Memory B cell (primary cell): Measurements from ENCODE around the gene RASSF4.

Experiments used
- ATAC-seq: fragments of 150-1000 bp; cut with Tn5 transposase; 2 replicates; pipeline ENCODE4 v1.10.0; 2021; ENCODE audit warnings: low read depth, mild to moderate bottlenecking, moderate library complexity
- DNase-seq, 2 donors: peaks; one replicate each; pipeline ENCODE4 v3.0.0; 2022; ENCODE audit warnings: low spot score in 2 of 2
- H3K27ac Mint-ChIP-seq: one replicate; pipeline ENCODE4 v1.8.0; 2022; ENCODE audit warnings: mild to moderate bottlenecking, moderate library complexity, mixed read lengths
- H3K27me3 Mint-ChIP-seq: one replicate; pipeline ENCODE4 v1.8.0; 2022; ENCODE audit warnings: mixed read lengths
- H3K36me3 Mint-ChIP-seq: one replicate; pipeline ENCODE4 v1.8.0; 2022; ENCODE audit warnings: mild to moderate bottlenecking, mixed read lengths
- H3K4me1 Mint-ChIP-seq: one replicate; pipeline ENCODE4 v1.8.0; 2022; ENCODE audit warnings: mixed read lengths
- H3K4me3 Mint-ChIP-seq: one replicate; pipeline ENCODE4 v1.8.0; 2022; ENCODE audit warnings: mild to moderate bottlenecking, moderate library complexity, mixed read lengths
- H3K9me3 Mint-ChIP-seq: one replicate; pipeline ENCODE4 v1.8.0; 2022; ENCODE audit warnings: mixed read lengths

RASSF4 gene

DNA sequence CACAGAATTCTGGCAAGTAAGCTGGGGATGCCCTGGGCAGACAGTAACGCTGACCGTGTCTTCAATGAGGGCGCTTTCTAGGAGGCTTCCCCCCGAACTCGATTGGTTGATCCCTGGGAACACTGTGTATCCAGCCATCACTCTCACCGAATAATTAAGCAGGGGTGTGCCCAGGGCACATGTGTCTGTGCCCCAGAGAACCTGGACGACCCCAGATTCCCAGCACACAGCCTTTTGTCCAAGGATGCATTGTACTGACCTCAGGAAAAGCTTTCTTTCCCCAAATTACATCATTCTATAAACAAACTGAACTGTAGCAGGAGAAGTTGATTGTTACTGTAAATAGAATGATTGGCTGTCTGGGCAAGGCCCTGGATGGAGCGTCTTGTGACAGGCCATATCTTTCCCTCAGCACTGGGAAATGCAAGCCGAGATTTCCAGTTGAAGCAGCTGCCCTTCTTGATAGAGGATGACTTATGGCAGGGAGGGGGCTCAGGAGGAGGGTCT, 25.6 kb downstream of the RASSF4 start:
- Mint-ChIP-seq H3K4me1 (no peaks in the 10 kb centered on the region), H3K9me3 (no peaks in the 10 kb centered on the region), H3K27me3 (peaks cover 5% of the 10 kb centered on the region), H3K27ac (no peak overlapping the region), H3K4me3 (no peak overlapping the region), H3K36me3 (no peaks in the 10 kb centered on the region)
- ATAC-seq (no peak), DNase-seq (no peak)

DNA sequence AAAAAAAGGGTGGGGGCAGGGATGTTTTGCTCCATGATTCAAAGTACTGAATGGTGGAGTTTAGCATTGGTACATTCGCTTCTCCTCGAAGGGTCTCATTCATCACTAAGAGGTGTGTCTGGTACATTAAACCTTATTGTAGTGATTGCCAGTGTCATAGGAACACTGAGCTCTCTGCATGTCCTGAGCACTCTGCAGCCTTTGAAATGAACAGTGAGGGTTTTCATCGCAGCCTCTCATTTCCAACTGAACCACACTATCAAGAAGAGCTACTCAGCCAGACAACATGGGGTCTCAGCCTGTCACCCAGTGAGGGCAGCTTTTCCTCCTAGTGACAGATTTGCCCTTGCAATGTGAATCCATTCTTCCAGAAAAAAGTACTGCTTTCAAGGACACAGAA, 26.6 kb downstream of the RASSF4 start:
- ATAC-seq: no peak
- H3K27ac Mint-ChIP-seq: no peak overlapping the region
- H3K9me3 Mint-ChIP-seq: no peaks in the 10 kb centered on the region
- no peaks in the 10 kb centered on the region for H3K36me3 Mint-ChIP-seq
- peaks cover 3% of the 10 kb centered on the region for H3K27me3 Mint-ChIP-seq
- DNase-seq: no peak
- no peak overlapping the region for H3K4me3 Mint-ChIP-seq
- no peaks in the 10 kb centered on the region for H3K4me1 Mint-ChIP-seq

DNA sequence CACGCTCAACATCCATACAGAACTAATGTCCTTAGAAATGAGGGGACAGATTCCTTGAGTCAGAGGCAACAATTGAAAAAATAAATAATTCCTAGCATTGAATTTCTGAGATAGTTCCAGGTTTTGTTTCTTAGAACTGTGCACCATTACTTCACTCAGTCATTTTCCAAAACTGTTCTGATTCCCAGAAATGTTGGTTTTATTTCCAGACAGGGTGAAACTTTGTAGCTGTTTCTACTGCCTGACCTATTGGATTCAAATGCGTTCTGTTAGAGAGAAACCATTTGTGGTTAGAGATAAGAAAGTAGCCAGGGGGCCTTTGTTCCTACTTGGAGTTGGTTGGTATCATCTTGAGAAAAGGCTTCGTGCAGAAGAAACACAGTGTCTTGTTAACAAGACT, 27.1 kb downstream of the RASSF4 start:
- Mint-ChIP-seq H3K27me3 (peaks cover 3% of the 10 kb centered on the region), H3K9me3 (no peaks in the 10 kb centered on the region), H3K4me3 (no peak overlapping the region), H3K36me3 (no peaks in the 10 kb centered on the region), H3K4me1 (no peaks in the 10 kb centered on the region), H3K27ac (no peak overlapping the region)
- DNase-seq (no peak), ATAC-seq (no peak)

DNA sequence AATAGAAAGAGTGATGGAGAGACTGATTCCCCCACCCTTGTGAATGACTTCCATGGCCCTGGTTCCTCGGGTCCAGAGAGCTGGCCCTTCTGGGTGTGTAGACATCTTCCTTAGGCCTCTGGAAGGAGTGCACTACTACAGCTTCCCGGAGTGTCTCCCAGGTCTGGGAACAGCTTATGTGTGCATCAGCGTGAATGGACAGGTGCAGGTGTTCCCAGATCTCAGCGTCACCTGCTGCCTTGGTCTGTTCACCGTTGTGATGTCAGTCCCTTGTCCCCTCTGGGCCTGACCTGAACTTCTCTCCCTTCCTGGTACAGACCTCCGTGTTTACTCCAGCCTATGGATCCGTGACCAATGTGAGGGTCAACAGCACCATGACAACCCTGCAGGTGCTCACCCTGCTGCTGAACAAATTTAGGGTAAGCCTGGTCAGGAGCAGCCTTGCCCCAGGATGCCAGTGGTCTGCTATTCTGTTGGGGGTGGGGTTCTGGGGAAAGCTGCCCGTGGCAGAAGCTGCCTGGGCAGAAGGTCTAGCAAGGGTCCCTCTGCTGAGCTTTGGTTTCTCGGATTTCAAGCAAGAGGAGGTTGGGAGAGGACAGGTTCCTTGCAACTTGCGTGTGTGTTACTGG, 29.5 kb downstream of the RASSF4 start:
- Mint-ChIP-seq H3K27me3 (peaks cover 3% of the 10 kb centered on the region), H3K4me3 (no peak overlapping the region), H3K36me3 (no peaks in the 10 kb centered on the region), H3K9me3 (no peaks in the 10 kb centered on the region), H3K4me1 (no peaks in the 10 kb centered on the region), H3K27ac (no peak overlapping the region)
- ATAC-seq (no peak), DNase-seq (no peak)

DNA sequence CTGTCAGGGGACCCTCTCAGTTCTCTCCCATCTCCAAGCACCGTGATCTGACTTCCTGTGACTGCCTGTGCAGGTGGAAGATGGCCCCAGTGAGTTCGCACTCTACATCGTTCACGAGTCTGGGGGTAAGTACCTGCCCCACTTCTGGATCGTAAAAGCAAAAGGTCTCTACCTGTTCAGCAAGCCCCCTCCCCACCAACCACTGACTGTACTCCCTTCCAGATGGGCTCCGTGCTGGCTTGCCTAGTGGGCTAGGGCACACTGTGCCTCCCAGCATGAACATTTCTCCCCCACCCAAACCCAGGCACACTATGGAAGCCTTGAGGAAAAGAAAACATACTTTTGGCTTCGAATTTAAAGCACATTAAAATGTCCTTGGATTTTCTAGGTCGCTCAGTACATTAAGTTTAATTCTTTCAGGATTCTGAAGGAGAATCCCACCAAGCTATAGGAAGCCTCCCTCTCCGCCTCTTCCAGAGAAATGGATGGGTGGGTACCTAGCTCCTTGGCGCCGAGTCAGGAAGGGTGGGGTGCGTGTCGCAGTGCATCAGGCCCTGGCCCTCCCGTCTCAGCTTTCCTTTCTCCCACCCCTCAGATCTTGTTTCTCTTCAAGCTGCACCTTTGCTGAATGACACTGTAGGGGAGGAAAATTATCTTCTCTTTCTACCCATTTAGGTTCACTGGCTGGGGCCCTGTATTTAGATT, 30.1 kb downstream of the RASSF4 start:
- no peak overlapping the region for H3K27ac Mint-ChIP-seq
- no peak for DNase-seq
- no peaks in the 10 kb centered on the region for H3K4me1 Mint-ChIP-seq
- peaks cover 3% of the 10 kb centered on the region for H3K27me3 Mint-ChIP-seq
- ATAC-seq: no peak
- no peaks in the 10 kb centered on the region for H3K36me3 Mint-ChIP-seq
- no peaks in the 10 kb centered on the region for H3K9me3 Mint-ChIP-seq
- no peak overlapping the region for H3K4me3 Mint-ChIP-seq

DNA sequence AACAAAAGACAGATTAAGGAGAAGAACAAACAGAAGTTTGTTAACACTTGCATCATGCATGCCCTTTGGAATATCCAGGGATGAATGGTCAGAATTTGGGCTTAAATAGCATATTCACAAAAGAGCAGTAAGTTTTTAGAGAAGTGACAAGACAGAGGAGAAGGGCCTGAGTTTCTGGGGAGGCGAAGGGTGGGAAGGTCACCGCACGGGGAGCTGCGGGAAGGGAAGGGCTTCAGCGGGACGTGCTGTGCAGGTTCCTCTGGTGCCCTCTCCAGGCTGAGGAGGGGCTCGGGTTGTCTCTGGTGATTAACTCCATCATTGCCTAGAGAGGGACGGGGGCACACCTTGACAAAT, 30.7 kb downstream of the RASSF4 start:
- Mint-ChIP-seq H3K36me3 (no peaks in the 10 kb centered on the region), H3K4me1 (no peaks in the 10 kb centered on the region), H3K4me3 (no peak overlapping the region), H3K27ac (no peak overlapping the region), H3K27me3 (peaks cover 3% of the 10 kb centered on the region), H3K9me3 (no peaks in the 10 kb centered on the region)
- ATAC-seq (no peak), DNase-seq (no peak)

DNA sequence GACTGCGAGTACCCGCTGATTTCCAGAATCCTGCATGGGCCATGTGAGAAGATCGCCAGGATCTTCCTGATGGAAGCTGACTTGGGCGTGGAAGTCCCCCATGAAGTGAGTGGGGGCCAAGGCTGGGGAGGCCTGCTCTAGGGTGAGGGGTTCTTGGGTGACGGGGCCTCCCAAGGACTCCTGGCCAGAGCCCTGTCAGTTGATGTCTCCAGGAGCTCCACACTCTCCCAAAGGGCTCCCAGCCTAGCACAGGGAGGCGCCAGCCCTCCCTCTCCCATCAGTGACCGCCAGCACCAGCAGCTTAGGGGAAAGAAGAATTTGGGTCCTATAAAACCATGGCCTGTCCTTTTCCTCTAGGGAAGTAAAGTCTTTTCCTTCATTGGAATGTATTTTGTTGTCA, 31.4 kb downstream of the RASSF4 start:
- H3K36me3 Mint-ChIP-seq: no peaks in the 10 kb centered on the region
- H3K4me1 Mint-ChIP-seq: no peaks in the 10 kb centered on the region

DNA sequence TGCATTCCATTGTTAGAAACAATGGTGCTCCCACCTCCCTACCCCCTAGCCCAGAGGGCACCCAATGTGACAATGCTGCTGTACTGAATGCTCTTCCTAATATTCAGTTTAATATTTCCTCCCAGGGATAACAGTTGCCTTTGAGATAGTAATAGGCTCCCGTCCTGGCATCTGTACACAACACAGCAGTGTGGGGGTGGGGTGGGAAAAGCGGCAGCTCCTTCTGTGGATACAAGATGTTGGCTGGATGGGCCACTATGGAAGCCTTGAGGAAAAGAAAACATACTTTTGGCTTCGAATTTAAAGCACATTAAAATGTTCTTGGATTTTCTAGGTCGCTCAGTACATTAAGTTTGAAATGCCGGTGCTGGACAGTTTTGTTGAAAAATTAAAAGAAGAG, 32.0 kb downstream of the RASSF4 start:
- no peak for DNase-seq
- no peak overlapping the region for H3K4me3 Mint-ChIP-seq
- no peaks in the 10 kb centered on the region for H3K9me3 Mint-ChIP-seq
- ATAC-seq: no peak
- H3K27ac Mint-ChIP-seq: no peak overlapping the region
- H3K36me3 Mint-ChIP-seq: no peaks in the 10 kb centered on the region
- peaks cover 3% of the 10 kb centered on the region for H3K27me3 Mint-ChIP-seq
- no peaks in the 10 kb centered on the region for H3K4me1 Mint-ChIP-seq

More for the DNA sequence above, 31.4 kb downstream of the RASSF4 start:
- Mint-ChIP-seq H3K27me3 (peaks cover 3% of the 10 kb centered on the region), H3K4me3 (no peak overlapping the region), H3K27ac (no peak overlapping the region), H3K9me3 (no peaks in the 10 kb centered on the region)
- DNase-seq (no peak), ATAC-seq (no peak)

DNA sequence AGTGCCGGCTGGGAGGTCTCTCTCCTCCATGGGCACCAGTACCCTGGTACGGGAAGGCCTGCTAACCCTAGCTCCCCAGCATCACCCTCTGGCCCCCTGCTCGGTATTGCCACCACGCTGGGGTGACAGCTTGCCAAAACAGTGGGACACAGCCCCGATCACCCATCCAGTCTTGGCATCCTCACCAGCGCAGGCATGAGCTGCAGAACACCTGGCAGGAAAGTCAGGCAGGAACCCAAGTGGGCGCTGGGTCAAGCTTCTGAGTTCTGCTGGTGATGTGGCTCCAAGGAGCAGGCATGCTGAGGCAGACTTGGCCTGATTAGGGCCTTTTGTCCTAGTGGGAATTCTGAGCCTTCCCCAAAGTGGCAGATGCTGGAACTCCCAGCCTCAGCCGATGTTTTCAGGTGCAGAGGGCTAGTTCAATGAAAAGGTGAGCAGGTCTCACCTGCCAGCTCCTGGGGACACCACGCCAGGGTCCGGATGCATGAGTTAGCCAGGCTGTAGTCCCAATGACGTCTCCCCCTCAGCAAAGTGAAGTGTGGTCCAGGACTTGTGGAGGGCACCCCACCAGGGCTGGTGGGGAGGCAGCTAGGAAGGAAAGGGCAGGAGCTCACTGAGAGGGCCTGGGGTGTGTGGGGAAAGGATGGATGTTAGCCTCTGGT, 32.6 kb downstream of the RASSF4 start:
- Mint-ChIP-seq H3K9me3 (no peaks in the 10 kb centered on the region), H3K27me3 (peaks cover 3% of the 10 kb centered on the region), H3K27ac (no peak overlapping the region), H3K4me3 (no peak overlapping the region), H3K36me3 (no peaks in the 10 kb centered on the region), H3K4me1 (no peaks in the 10 kb centered on the region)
- DNase-seq (no peak), ATAC-seq (no peak)

DNA sequence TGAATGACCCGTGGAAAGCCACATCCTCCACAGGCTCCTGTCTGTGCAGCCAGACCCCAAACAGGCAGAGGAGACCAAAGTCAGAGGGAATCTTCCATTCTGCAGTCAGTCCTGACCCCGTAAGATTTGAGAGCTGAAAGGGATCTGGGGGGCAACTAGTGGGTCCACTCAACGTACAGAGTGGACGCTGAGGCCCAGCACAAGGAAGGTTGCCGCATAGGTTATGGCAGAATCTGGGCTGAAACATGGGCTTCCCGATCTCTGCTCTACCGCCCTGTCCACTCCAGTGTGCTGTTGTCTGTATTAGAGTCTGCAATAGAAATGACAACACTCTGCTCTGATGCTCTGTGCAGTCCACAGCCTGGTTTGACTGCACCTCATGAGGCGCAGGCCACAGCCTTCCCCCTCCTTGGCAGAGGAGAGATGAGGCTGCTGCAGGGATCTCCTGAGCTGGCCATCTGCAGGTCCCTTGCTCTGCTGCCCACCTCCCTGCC, 33.2 kb downstream of the RASSF4 start:
- ATAC-seq (no peak), DNase-seq (no peak)
- Mint-ChIP-seq H3K27me3 (peaks cover 3% of the 10 kb centered on the region), H3K27ac (no peak overlapping the region), H3K9me3 (no peaks in the 10 kb centered on the region), H3K4me3 (no peak overlapping the region), H3K36me3 (no peaks in the 10 kb centered on the region), H3K4me1 (no peaks in the 10 kb centered on the region)

DNA sequence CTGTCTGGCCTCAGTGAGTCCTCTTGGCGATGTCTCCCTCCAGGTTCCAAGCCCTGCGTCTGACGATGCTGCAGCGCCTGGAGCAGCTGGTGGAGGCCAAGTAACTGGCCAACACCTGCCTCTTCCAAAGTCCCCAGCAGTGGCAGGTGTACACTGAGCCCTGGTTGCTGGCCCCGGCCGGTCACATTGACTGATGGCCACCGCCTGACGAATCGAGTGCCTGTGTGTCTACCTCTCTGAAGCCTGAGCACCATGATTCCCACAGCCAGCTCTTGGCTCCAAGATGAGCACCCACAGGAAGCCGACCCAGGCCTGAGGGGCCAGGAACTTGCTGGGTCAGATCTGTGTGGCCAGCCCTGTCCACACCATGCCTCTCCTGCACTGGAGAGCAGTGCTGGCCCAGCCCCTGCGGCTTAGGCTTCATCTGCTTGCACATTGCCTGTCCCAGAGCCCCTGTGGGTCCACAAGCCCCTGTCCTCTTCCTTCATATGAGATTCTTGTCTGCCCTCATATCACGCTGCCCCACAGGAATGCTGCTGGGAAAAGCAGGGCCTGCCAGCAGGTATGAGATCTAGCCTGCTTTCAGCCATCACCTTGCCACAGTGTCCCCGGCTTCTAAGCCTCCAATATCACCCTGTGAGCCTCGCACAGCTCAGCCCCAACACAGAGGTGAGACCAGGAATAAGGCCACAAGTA, 33.8 kb downstream of the RASSF4 start:
- no peak for DNase-seq
- no peak overlapping the region for H3K27ac Mint-ChIP-seq
- no peaks in the 10 kb centered on the region for H3K4me1 Mint-ChIP-seq
- H3K36me3 Mint-ChIP-seq: no peaks in the 10 kb centered on the region
- no peak overlapping the region for H3K4me3 Mint-ChIP-seq
- no peaks in the 10 kb centered on the region for H3K9me3 Mint-ChIP-seq
- H3K27me3 Mint-ChIP-seq: peaks cover 3% of the 10 kb centered on the region
- ATAC-seq: no peak

DNA sequence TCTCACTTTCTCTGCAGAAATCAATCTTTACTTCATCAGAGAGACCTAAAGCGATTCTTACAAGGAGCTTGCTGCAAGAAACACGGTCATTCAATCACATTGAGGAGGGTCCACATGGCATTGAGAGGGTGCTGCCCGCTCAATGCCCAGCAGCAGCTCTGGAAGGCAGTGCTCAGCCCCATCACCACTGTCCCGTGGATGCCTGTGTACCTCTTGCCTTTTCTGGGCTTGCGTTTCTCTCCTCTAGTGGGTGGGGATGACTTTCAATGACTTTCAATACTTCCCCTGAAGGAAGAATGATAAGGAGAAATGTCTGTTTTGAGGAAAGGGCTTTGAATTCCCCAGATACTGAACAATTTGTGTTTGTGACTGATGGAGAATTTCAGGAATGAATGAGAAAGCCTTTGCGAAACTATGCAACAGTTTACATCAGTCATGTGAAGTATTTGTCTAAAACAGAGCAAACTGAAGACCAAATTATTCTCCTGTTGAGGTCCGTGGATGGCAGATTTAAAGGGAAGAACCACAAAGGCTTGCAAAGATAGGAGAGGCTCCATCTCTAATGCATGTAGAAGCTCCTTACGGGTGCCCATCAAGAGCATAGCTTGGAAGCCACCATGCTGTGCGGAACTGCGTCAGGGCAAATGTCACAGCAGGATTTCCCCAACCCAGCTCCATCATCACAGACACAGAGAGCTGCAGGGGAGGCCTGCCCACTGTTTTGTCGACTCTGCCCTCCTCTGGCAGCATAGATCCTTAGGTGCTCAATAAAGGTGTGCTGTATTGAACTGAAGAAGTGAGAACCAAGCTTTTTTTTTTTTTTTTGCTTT, 34.5 kb downstream of the RASSF4 start:
- H3K9me3 Mint-ChIP-seq: no peaks in the 10 kb centered on the region
- peaks cover 3% of the 10 kb centered on the region for H3K27me3 Mint-ChIP-seq
- DNase-seq: peak in 1 of 2 donors; percentile 3
- no peak for ATAC-seq
- H3K27ac Mint-ChIP-seq: no peak overlapping the region
- H3K4me3 Mint-ChIP-seq: no peak overlapping the region
- H3K4me1 Mint-ChIP-seq: no peaks in the 10 kb centered on the region
- H3K36me3 Mint-ChIP-seq: no peaks in the 10 kb centered on the region

DNA sequence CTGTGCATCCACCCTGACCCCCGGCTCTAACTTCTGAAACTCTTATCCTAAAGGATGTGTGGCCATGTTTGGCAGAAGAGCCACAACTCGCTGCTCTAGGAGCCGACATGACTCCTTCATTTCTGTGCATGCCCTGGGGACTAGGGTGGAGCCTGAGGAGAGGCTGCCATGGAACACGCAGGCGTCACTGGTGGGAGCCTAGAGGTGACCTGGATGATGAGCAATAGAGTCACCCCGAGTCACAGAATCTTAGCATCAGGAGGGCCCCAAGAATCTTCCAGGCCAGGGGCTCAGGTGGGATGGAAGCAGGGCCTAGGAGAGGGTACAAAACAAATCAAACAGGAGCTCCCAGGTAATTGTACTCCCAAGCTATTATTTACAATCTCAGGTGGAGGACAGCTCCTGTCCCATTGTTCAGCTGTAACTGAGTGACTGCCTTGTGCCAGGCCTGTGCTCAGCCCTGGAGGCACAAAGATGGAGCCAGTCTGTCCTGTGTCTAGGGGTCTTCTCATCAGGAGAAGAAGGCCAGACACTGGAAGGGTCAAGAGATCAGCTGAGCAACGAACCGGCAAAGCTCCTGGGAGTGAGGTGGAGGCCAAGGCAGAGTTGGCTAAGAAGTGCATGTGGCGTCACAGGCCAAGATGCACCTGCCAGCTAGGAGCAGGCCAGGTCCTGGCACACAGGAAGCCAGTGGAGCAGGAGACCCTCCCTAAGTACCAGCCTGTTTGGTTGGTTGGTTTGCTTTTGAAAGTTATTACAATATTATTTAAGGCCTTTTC, 35.3 kb downstream of the RASSF4 start:
- ATAC-seq (no peak), DNase-seq (no peak)
- Mint-ChIP-seq H3K27ac (no peak overlapping the region), H3K4me1 (peaks cover 3% of the 10 kb centered on the region), H3K4me3 (no peak overlapping the region), H3K27me3 (no peaks in the 10 kb centered on the region), H3K36me3 (no peaks in the 10 kb centered on the region), H3K9me3 (no peaks in the 10 kb centered on the region)
